ENCODE measurements around the gene MPZL2. TPM values are rescaled to one million over a fixed set of nuclear protein-coding genes. Genes with fewer than 3 reads are reported as not detected.

Gene MPZL2
- total RNA-seq, 4 donors from 2014 or later, result 1.2 to 7.9 (median 3.4) TPM

GRCh38 chr11:118212131-118212725, 51.9 kb downstream of the MPZL2 start:
- ATAC-seq, result no peak
- Histone ChIP-seq H3K36me3 (no peaks in the 10 kb centered on the region), H3K9me3 (no peaks in the 10 kb centered on the region), H3K4me1 (no peaks in the 10 kb centered on the region), H3K27ac (no peak overlapping the region), H3K27me3 (peaks cover 0 to 13% (median 11%) of the 10 kb centered on the region in 3 donors), H3K4me3 (no peak overlapping the region)
- intact Hi-C loops (cut with DNase I; ENCODE audit: low total_unique reads), result no loop called here
- no peak for DNase-seq
- in situ Hi-C loops (cut with MboI; ENCODE audit: low sequenced_read_pairs in 4 of 4), result no loop called here
- TF ChIP-seq POLR2A (IDR thresholded peaks at IDR 0.05) (no peak), CTCF (IDR thresholded peaks at IDR 0.05 in 4 of 5, conservative IDR thresholded peaks at IDR 0.05 in 1 of 5) (no peak)

- intact Hi-C loops (cut with DNase I; ENCODE audit: low total_unique reads) (no loop called here), in situ Hi-C loops (cut with MboI; ENCODE audit: low sequenced_read_pairs in 4 of 4) (no loop called here)
- Histone ChIP-seq H3K36me3 (no peaks in the 10 kb centered on the region), H3K4me1 (no peaks in the 10 kb centered on the region), H3K27ac (no peak overlapping the region), H3K4me3 (no peak overlapping the region), H3K27me3 (peaks cover 0 to 13% (median 11%) of the 10 kb centered on the region in 3 donors), H3K9me3 (no peaks in the 10 kb centered on the region)
- no peak for TF ChIP-seq CTCF (IDR thresholded peaks at IDR 0.05 in 4 of 5, conservative IDR thresholded peaks at IDR 0.05 in 1 of 5)
- TF ChIP-seq POLR2A (IDR thresholded peaks at IDR 0.05), result no peak
- no peak for ATAC-seq
- no peak for DNase-seq
Measured at GRCh38 chr11:118211006-118211405, 53.1 kb downstream of the MPZL2 start.

- Histone ChIP-seq H3K27ac (no peak overlapping the region), H3K4me3 (no peak overlapping the region), H3K9me3 (no peaks in the 10 kb centered on the region), H3K4me1 (no peaks in the 10 kb centered on the region), H3K36me3 (no peaks in the 10 kb centered on the region), H3K27me3 (peaks cover 0 to 13% (median 11%) of the 10 kb centered on the region in 3 donors)
- no peak for TF ChIP-seq POLR2A (IDR thresholded peaks at IDR 0.05)
- ATAC-seq (no peak), DNase-seq (no peak)
- in situ Hi-C loops (cut with MboI; ENCODE audit: low sequenced_read_pairs in 4 of 4) (no loop called here), intact Hi-C loops (cut with DNase I; ENCODE audit: low total_unique reads) (no loop called here)
Measured at GRCh38 chr11:118210323-118210722, 53.8 kb downstream of the MPZL2 start.

- ATAC-seq, result no peak
- no peak for TF ChIP-seq POLR2A (IDR thresholded peaks at IDR 0.05)
- TF ChIP-seq CTCF (IDR thresholded peaks at IDR 0.05 in 4 of 5, conservative IDR thresholded peaks at IDR 0.05 in 1 of 5), result no peak
- in situ Hi-C loops (cut with MboI; ENCODE audit: low sequenced_read_pairs in 4 of 4), result loop anchor here in 1 of 4 donors (10.0 kb wide), 1 partner anchor 86 kb away; no protein-coding TSS in a partner anchor
Measured at GRCh38 chr11:118209033-118209432, 55.1 kb downstream of the MPZL2 start.

GRCh38 chr11:118207079-118207478, 57.0 kb downstream of the MPZL2 start:
- Histone ChIP-seq H3K4me3 (no peak overlapping the region), H3K9me3 (no peaks in the 10 kb centered on the region), H3K27me3 (peaks cover 0 to 10% (median 8%) of the 10 kb centered on the region in 3 donors), H3K27ac (no peak overlapping the region), H3K4me1 (no peaks in the 10 kb centered on the region), H3K36me3 (no peaks in the 10 kb centered on the region)
- TF ChIP-seq POLR2A (IDR thresholded peaks at IDR 0.05), result no peak
- TF ChIP-seq CTCF (IDR thresholded peaks at IDR 0.05 in 4 of 5, conservative IDR thresholded peaks at IDR 0.05 in 1 of 5), result no peak
- DNase-seq (no peak), ATAC-seq (no peak)
- in situ Hi-C loops (cut with MboI; ENCODE audit: low sequenced_read_pairs in 4 of 4) (loop anchor here in 1 of 4 donors (10.0 kb wide), 1 partner anchor 88 kb away; no protein-coding TSS in a partner anchor), intact Hi-C loops (cut with DNase I; ENCODE audit: low total_unique reads) (no loop called here)

More at GRCh38 chr11:118209033-118209432, 55.1 kb downstream of the MPZL2 start:
- intact Hi-C loops (cut with DNase I; ENCODE audit: low total_unique reads), result no loop called here
- H3K27me3 ChIP-seq, result peaks cover 0 to 11% (median 10%) of the 10 kb centered on the region in 3 donors
- no peaks in the 10 kb centered on the region for H3K4me1 ChIP-seq
- no peak for DNase-seq
- H3K4me3 ChIP-seq, result no peak overlapping the region
- no peaks in the 10 kb centered on the region for H3K9me3 ChIP-seq
- H3K27ac ChIP-seq, result no peak overlapping the region
- H3K36me3 ChIP-seq, result no peaks in the 10 kb centered on the region

Data from gastrocnemius medialis (tissue), 4 donors.